GM10847 (cell line): ENCODE results near the gene MGAT2.
A peak's percentile ranks its signal among the peaks of the same experiment; 100 is the strongest.

Experiments used
- POLR2A ChIP-seq: IDR thresholded peaks from 2 replicates; pipeline ENCODE4 v1.6.1; 2011; ENCODE audit not compliant: insufficient read length; ENCODE audit errors: extremely low read depth

MGAT2 gene

DNA sequence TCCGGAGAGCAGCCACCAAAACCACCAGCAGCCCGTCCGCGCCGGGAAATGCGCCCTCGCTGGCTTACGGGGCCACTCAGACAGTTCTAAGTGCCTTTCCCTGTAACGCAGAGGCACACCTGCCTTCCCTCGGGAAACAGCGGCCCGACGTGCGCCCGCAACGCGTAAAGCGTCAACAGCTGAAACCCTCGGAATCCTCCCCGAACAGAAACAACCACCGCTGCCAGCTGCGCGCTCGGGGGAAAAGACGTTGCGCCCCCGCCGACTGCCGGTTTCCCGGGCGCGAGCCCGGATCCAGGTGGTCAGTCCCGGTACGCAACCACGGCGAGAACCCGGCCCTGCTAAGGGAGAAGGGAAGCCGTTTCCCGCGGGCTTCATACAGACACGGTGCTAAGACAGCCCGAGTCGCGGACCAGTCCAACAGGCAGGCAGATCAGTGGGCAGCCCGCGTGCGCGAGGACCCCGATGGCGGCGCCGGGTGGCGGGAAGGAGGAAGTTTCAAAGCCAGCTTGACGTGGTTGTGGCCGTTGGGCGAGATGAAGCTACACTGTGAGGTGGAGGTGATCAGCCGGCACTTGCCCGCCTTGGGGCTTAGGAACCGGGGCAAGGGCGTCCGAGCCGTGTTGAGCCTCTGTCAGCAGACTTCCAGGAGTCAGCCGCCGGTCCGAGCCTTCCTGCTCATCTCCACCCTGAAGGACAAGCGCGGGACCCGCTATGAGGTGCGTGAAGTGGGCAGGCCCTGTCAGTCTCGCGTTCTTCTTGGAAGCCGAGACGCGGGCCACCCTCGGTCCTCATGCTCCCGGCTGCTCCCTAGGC, 21.9 kb upstream of the MGAT2 start, which contains the start of gene LRR1:
Gene LRR1 (plus strand): TSS at position 456 of the 816 bp plus-strand sequence. CDS start 81 bp downstream, at position 537.
- TF ChIP-seq POLR2A, result peak; percentile 76

DNA sequence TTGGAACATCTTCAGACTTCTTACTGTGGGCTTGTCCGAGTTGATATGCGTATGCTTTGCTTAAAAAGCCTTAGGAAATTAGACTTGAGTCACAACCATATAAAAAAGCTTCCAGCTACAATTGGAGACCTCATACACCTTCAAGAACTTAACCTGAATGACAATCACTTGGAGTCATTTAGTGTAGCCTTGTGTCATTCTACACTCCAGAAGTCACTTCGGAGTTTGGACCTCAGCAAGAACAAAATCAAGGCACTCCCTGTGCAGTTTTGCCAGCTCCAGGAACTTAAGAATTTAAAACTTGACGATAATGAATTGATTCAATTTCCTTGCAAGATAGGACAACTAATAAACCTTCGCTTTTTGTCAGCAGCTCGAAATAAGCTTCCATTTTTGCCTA, 13.0 kb upstream of the MGAT2 start:
- no peak for TF ChIP-seq POLR2A

- no peak for TF ChIP-seq POLR2A
Observed at GRCh38 chr14:49612251-49612650, 8.3 kb upstream of the MGAT2 start.

DNA sequence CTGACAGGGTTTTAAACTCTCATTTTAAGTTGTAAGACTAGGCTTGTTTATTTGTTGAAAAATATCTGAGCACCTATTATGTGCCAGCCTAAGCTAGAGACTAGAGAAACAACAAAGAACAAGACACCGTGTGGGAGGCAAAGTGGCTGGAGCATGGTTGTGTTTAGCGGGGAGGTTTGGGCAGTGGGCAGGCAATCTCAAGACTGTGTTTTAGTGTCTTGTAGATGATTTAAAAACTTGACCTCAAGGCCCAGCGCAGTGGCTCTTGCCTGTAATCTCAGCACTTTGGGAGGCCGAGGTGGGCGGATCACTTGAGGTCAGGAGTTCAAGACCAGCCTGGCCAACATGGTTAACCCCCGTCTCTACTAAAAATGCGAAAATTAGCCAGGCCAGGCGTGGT, 7.9 kb upstream of the MGAT2 start:
- no peak for TF ChIP-seq POLR2A

DNA sequence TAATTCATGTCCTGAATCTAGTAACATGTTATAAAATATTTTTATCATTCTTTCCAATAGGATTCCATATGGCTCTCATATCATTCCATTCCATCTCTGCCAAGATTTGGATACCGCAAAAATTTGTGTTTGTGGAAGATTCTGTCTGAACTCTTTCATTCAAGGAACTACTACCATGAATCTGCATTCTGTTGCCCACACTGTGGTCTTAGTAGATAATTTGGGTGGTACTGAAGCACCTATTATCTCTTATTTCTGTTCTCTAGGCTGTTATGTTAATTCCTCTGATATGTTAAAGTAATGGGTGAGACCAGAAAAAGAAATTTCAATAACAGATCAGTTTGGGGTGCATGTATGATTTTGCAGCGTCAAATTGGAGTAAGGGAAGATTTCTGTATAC, 6.4 kb upstream of the MGAT2 start:
- no peak for TF ChIP-seq POLR2A

- TF ChIP-seq POLR2A, result no peak
Observed at GRCh38 chr14:49615776-49616175, 4.8 kb upstream of the MGAT2 start.

DNA sequence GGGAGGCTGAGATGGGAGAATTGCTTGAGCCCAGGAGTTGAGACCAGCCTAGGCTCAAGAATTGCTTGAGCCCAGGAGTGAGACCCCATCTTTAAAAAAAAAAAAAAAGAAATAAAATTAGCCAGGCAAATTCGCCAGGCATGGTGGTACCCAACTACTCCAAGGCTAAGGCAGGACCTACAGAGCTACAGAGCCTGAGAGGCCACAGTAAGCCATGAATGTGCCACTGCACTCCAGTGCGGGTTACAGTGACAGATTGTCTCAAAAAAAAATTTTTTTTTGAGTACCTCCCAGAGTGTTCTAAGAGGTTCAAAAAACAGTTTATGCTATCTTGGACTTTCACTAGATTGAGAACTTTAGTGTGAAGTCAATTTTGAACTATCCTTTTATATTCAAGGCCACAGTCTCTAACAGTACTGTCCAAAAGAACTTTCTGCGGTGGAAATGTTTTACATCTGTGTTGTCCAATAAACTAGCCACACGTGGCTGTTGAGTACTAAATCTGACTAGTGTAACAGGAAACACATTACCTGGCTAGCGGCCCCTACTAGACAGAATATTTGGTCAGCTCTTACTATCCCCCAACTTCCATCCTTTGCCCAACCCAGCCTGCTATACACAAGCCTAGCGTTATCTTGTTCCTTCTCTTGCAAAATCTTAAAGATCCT, 2.6 kb upstream of the MGAT2 start:
- no peak for TF ChIP-seq POLR2A

DNA sequence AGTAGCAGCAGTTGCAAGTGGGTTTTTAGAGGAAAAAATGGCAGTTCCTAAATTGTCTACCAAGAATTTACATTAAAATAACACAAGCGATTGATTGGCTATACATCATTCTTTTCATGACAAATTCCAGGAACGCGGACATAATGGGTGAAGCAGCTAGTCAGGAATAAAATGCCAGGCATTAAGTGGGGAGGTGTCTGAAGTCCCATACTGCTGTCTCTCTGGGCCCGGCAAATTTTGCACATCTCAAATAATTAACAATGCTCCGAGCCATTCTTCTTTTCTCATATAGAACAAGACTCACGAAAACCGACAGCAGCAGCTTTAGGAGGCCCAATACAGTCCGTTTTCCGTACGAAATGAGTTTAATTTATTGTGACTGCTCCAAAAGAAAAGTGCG, 869 bp upstream of the MGAT2 start:
- no peak for TF ChIP-seq POLR2A

DNA sequence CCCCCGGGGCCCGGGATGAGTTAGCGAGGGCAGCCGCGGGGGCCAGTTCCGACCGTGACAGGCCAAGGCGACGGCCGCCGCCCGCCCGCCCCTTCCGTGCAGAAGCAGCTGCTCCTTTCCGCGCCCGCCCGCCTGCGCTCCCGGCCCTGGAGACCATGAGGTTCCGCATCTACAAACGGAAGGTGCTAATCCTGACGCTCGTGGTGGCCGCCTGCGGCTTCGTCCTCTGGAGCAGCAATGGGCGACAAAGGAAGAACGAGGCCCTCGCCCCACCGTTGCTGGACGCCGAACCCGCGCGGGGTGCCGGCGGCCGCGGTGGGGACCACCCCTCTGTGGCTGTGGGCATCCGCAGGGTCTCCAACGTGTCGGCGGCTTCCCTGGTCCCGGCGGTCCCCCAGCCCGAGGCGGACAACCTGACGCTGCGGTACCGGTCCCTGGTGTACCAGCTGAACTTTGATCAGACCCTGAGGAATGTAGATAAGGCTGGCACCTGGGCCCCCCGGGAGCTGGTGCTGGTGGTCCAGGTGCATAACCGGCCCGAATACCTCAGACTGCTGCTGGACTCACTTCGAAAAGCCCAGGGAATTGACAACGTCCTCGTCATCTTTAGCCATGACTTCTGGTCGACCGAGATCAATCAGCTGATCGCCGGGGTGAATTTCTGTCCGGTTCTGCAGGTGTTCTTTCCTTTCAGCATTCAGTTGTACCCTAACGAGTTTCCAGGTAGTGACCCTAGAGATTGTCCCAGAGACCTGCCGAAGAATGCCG, 699 bp downstream of the MGAT2 start:
- no peak for TF ChIP-seq POLR2A

GRCh38 chr14:49622022-49622607, 1.5 kb downstream of the MGAT2 start:
- TF ChIP-seq POLR2A, result no peak

GRCh38 chr14:49623387-49623786, 2.8 kb downstream of the MGAT2 start:
- TF ChIP-seq POLR2A, result no peak

DNA sequence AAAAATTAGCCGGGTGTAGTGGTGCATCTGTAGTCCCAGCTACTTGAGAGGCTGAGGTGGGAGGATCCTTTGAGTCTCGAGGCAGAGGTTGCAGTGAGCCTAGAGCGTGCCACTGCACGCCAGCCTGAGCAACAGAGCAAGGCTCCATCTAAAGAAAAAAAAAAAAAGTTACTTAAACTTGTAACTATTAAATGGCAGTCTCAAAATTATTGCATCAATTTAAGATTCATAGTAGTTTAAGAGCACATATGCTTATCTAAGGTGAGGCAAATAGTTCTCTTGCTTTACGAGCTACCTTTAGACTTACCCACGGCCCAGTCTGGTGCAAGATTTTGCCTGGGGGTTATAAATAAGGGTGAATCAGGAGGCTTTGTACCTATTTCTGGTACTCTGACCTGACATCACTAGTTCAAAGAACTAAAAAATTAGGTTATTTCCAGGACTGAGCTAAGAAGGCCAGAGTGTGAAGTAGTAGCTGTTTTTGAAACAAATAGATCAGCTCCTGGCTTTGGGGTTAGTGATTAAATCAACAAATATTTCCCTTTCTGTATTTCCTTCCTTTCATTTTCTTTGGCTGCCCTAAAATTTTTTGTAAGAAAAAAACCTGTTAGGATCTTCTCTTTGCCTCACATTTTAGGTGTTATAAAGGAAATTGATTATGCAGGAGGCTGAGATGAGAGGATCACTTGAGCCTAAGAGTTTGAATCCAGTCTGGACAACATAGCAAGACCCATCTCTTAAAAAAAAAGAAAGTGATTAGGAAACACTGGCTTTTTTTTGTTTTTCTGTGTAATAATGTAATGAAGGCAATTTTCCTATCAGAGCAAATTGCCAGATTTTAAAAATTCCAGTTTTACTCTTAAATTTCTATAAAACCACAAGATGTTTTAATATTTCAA, 3.6 kb downstream of the MGAT2 start:
- TF ChIP-seq POLR2A, result no peak

- TF ChIP-seq POLR2A, result peak; percentile 85
Observed at GRCh38 chr14:49633640-49634546, 13.3 kb downstream of the MGAT2 start.
